NCI-H1694 treated with DMSO at 0.1 percent for 48 hours (cell line): ENCODE results near the gene LENG8.

Source experiments
- DNase-seq: peaks from one replicate; lab custom pipeline; 2025; lab: John Stamatoyannopoulos, UW

LENG8 gene

DNA sequence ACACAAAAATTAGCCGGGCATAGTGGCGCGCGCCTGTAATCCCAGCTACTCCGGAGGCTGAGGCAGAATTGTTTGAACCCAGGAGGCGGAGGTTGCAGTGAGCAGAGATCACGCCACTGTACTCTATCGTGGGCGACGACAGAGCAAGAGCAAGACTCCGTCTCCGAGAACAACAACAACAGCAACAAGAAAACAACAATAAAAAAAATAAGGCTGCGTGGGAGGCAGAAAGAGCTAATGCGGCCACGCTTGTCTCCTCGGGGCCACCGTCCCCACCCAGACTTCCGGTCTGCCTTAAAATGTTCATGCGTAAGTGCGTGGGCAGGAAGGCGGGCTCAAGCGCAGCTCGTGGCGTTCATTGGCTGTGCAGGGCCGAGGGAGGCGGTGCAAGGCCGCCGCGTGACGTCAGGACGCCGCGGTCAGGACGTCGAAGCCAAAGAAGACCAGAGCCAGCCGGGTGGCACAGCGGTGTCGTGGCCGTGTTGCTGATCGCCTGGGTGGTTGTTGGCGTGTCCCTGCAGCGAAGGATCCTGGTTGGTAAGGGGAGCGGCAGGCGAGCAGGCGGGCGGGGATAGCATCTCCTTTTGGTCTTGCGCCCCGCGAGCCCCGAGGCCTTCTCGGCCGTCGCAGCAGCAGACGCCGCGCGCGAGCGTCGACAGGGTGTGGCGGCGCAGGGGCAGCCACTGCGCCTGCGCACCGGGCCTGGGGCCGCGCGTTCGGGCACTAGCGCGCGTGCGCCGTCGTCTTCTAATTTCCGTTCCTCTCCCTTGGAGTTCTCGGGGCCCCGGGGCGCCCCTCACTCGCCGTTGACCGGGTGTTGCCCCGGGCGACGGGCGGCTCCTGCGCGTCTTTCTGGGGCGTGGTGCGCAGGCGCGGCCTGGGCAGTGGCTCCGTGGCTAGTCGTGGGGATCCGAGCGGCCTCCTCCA lies at the start of gene LENG8:
TSS of gene LENG8 (plus strand) at position 426 of the 927 bp plus-strand sequence. CDS start 2,146 bp downstream, outside the sequence.
- peak; percentile 92 for DNase-seq

DNA sequence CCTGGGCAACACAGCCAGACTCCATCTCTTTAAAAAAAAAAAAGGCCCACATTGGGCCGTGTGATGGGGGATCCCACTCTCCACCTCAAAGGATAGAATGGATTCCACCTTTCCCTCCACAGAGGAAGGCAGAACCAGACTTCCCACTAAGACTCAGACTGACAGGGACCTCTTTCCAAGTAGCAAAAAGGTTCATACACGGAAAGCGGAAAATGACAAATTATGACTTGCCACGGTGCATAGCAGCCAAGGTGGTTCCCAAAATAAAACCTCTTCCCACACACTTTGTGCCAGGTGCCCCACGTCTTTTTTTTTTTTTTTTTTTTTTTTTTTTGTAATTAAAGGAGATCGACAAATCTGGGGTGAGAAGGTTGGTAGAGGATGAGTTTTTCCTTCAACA lies 48.1 kb upstream of the LENG8 start:
- no peak for DNase-seq

DNA sequence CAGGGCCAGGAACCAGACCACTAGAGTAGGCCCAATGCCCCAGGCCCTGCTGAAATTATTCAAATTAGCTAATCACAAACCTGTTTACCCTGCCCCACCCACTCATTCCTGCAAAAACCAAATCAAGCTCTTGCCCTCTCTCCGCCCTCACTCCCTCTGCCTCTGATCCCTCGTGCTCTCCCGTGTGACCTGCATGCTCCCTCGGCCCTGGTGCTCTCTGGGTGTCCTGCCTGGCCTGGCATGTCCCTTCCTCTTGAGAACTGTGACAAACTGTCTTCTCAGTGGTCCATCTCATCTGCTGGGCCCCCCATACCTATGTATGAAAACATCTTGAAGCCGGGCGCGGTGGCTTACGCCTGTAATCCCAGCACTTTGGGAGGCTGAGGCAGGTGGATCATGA lies 45.9 kb upstream of the LENG8 start:
- DNase-seq: no peak

DNA sequence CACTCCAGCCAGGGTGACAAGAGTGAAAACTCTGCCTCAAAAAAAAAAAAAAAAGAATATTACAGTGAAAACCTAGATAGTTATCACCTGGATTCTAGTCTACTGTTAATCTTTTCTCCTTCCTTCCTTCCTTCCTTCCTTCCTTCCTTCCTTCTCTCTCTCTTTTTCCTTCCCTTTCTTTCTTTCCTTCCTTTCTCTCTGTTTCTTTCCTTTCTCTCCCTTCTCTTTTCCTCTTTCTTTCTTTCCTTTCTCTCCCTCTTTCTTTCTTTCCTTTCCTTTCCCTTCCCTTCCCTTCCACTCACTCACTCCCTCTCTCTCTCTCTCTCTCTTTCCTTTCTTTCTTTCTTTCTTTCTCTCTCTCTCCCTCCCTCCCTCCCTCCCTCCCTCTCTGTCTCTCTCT lies 43.4 kb upstream of the LENG8 start:
- no peak for DNase-seq

DNA sequence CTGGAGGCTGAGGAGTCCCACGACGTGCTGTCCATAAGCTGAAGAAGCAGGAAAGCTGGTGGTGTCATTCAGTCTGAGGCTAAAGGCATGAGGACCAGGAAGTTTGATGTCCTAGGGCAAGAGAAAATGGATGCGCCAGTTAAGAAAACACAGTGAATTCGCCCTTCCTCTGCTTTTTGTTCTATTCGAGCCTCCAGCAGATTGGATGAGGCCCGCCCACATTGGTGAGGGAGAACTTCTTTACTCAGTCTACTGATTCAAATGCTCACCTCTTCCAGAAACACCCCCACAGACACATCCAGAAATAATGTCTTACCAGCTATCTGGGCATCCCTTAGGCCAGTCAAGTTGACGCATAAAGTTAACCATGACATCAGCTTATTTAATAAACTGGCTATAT lies 41.2 kb upstream of the LENG8 start:
- DNase-seq: no peak

DNA sequence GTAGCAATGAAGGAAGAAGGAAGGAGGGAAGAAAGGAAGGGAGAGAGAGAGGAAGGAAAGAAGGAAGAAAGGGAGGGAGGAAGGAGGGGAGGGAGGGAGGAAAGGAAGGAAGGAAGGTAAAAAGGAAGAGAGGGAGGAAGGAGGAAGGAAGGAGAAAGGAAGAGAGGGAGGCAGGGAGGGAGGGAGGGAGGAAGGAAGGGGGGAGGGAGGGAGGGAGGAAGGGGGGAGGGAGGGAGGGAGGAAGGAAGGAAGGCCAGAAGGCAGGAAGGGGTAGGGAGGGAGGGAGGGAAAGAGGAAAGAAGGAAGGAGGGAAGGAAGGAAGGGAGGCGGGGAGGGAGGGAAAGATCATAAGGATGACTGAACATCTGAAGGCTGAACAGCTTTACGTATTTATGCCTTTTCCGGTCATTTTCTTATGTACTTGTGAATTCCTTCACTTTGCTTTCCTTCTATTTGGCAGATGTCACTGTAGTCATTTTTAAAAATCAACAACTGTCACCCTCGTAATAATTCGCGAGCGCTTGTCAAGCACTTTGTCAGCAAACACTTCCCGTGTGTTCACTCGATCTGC lies 40.5 kb upstream of the LENG8 start:
- DNase-seq: no peak

DNA sequence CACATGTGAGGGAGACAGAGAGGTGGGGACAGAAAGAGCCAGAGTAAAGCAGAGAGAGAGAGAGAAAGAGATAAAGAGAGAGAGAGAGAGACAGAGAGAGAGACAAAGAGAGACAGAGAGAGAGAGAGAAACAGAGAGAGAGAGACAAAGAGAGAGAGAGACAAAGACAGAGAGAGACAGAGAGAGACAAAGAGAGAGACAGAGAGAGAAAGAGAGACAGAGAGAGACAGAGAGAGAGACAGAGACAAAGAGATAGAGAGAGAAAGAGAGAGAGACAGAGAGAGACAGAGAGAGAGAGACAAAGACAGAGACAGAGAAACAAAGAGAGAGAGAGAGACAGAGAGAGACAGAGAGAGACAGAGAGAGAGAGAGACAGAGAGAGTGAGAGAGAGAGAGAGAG lies 38.0 kb upstream of the LENG8 start:
- no peak for DNase-seq

DNA sequence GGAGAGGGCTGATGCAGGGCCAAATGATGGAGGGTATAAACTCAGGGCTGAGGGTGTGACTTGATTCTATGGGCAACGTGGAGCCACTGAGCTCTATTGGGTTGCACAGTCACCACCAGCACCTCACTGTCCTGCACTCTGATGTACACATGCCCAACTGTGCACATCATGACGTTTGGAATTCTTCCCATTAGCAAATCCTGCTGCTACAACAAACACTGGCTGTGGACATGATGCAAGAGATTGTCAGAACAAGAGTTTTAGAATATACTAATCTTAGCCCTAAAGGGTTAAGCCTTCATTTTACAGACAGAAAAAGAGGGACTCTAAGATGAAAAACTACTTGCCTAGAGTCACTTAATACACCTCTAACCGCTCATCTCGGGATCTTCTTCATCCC lies 36.1 kb upstream of the LENG8 start:
- DNase-seq: no peak

DNA sequence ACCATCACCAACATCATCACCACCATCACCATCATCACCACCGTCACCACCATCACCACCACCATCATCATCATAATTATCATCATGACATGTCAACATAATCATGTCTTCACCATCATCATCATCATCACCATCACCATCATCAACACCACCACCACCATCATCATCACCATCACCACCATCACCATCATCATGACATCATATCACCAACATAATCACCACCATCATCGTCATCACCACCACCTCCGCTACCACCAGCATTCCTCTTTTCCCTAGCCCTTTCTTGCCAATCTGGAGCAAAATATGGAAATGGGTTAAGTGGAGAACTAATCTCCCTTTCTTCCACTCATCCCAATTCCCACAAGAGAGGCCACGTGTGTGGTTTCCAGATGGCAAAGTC lies 34.8 kb upstream of the LENG8 start:
- DNase-seq: no peak

DNA sequence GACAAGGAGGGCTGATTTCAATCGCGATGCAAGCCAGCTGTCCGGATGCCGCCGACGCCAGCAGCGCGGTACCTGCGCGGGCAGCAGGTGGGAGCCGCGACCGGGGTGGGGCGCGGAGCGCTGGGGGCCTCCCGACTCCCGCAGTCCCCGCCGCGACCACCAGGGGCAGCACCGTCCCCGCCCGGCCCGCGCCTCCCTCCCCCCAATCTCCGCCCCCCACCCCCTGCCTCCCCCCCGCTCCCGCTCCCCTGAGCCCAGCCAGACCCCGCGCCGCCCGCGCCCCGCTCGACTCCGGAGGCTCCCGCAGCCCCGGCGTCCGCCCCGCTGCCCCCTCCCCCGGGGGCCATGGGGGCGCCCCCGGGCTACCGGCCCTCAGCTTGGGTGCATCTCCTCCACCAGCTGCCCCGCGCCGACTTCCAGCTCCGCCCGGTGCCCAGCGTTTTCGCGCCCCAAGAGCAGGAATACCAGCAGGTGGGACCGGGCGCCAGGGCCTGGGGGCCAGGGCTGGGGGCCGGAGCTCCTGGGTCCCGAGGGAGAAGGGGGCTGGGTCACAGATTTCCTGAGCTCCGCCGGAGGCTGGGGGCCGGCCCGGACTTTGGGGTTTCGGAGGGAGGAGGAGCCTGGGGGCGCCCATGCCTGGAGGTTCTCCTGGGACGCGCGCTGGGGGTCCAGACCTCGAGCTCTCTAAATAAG lies 33.6 kb upstream of the LENG8 start, which contains the start of gene TTYH1:
TSS of gene TTYH1 (plus strand) at position 257 of the 693 bp plus-strand sequence. CDS start at position 346, 89 bp downstream.
- DNase-seq: no peak

DNA sequence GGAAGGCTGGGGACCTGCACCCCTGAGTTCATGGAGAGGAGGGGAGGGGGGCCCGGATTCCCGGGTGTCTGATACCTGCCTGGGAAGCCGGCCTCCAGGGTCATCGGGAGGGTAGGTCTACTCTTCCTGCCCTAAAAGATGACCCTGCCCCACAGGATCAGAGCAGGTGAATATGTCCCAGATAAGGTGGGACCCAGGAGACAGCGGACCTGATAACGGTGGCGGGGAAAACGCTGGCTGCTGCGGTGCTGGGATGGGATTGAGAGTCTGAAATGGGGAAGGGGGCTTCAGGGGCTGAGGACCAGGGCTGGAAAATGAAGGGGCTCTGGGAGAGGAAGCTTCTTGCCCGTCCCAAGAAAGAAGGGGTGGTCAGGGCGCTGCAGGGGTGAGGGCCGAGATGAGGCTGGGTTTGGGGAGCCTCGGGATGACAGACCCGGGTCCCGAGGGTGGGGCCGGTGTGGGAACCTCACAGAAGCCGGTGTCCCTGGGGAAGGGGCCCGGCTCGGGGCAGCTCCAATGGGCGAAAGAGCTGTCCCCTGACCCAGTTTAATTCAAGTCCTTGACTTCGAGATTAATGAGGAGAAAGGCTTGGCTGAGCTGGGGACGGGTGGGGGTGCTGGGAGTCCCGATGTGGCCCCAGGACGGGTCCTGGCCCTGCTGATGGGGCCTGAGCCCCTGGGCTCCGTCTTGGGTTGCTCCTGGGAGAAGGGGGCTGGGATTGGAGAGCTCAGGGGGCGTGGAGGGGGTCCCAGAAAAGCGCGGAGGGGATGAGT lies 32.9 kb upstream of the LENG8 start:
- no peak for DNase-seq

DNA sequence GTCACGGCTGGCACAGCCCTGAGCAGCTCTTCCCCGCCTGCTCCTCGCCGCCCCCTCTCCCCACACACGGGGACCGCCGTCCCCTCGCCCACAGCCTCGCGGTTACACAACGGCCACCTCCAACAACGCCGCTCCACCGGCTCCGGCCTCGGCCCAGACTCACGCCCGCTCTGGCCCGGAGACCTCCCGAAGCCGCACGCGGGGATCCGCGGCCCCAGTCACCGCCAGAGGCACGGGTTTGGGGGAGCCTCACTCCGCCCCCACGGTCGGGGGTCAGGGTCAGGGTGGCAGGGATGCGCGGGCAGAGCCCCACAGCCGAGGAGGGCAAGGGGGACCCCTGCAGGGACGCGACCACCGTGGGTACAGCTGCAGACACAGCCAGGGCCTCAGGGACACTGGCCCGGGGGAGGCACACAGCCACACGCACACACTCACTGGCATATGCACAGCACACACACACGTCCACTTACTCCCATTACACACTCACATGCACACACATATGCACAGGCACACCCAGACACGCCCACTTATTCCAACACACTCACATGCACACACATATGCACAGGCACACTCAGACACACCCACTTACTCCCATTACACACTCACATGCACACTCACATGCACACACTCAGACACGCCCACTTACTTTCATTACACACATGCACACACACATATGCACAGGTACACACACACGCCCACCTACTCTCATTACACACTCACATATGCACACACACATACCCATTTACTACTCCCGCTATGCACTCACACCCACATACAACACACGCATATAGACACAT lies 32.1 kb upstream of the LENG8 start:
- no peak for DNase-seq

DNA sequence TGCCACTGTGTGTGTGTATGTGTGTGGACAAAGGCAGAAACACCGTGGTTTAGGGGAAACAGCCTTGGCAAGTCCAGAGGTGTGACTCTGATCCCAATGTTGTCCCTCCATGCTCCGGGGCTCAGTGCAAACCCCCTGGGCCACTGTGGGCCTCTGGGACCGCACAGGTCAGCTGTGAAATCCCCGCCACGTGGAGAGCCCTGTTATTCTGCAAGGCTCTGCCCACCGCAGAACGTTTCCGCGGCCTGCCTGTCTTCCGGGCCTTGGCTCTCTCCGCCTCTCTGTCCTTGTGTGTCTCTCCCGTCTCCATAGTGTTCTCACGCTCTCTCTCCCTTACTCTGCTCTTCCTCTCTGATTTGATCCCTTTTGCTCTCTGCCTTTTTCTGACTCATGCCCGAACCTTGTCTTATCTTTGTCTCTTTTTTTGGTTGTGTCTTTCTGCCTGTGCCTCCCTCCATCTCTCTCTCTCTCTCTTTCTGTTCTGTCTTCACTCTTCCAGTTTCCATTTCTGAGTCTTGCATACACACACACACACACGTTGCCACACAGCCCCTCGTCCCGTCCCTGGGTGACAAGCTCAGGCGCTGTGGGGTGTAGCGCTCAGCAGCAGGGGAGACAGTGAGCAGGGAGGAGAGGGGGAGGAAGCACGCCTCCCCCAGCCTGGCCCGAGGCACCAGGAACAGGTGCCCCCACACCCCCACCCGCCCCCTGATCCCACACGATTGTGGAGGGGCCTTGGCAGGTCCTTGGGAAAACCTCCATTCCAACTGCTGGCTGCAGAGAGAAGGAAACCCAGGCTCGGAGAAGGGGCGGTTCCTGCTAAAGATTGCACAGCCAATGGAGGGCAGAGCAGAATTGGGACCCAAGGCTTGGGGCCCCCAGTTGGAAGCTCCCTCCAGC lies 30.7 kb upstream of the LENG8 start:
- DNase-seq: no peak

DNA sequence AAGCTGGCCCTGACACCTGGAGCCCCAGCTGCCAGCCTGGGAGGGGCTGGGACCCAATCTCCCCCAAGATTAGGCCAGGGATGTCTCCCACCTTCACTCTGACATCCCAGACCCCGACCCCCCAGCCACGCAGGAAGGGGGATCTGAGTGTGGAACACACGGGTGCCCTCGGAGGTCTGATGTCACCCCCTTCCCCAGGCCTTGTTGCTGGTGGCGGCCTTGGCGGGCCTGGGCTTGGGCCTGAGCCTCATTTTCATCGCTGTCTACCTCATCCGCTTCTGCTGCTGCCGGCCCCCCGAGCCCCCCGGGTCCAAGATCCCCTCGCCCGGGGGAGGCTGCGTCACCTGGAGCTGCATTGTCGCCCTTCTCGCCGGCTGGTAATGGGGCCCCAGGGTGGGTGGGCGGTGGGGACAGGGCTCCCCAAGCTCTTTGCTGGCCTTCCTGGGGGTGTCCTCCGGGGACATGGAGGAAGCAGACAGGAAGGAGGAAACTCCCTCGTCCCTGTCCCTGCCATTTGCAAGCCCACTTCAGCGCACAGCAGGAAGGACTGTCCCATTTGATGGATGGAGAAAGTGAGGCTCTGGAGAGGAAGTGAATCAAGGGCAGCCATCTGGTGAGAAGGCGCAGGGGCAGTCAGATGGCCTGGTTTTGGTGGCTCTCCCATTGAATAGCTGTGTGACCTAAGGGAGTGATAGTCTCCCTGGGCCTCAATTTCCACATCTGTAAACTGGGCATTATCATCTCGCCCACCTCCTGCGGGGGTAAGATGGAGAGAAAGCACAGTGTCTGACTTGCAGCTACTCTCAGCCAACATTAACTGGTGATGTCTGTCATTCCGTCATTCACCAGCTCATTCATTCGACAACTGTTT lies 29.8 kb upstream of the LENG8 start:
- DNase-seq: no peak

DNA sequence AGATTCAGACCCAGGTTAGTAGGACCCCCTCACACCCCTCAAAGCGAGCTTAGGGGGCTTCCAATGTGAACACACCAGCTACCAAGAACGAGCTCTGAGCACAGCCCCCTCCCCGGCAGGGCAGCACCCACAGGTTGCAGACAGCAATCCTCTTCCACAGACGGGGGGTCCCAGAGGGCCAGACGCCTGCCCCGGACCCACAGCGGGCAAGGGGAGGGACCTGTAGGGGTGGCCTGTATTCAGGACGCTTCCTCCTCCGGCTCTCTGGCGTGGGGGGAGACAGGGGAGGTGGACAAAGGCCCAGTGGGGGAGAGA lies 29.0 kb upstream of the LENG8 start:
- no peak for DNase-seq

DNA sequence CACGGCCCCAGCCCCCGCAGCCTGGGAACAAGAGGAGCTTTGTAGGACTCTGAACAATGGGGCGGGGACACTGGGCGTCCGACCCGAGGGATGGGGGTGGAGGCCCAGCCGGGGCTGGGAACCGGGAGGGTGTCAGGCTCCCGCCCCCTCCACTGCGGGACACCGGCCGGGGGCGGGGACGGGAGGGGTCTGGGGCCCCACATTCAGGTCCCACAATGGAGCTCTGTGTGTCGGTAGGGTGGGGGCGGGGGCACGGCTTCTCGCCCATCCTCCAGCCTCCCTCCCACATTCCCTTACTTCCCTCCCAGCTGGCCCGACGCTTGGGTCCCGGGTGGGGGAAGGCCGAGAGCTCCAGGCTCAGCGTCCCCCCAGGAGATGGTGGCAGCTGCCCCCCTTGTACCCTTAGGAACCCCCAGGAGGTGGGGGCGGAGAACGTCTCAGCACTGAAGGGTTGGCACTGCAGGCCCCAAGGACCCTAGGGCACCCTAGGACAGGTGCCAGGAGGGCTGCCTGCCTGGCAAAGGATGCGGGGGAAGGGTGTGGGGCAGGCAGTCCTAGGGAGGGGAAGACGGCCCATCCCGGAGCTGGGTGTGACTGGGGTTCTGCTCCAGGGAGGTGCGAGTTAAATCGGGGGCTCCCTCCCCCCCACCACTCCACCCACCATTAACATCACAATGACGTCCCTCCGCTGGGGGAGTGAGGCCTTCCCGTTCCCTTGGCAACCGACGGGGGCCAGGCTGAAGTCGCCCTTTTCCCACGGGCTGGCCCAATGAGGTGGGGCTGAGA lies 28.4 kb upstream of the LENG8 start:
- no peak for DNase-seq

DNA sequence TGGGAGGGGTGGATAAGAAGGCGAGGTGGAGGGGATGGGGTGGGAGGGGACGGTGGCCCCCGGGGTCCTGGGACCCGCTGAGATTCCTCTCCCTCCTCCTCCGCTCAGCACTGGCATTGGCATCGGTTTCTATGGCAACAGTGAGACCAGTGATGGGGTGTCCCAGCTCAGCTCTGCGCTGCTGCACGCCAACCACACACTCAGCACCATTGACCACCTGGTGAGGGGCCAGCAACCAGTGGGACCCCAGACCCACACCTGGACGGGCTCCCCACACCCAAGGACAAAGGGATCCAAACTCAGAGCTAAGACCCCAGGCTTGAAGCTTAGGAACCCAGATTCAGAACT lies 27.9 kb upstream of the LENG8 start:
- DNase-seq: no peak

DNA sequence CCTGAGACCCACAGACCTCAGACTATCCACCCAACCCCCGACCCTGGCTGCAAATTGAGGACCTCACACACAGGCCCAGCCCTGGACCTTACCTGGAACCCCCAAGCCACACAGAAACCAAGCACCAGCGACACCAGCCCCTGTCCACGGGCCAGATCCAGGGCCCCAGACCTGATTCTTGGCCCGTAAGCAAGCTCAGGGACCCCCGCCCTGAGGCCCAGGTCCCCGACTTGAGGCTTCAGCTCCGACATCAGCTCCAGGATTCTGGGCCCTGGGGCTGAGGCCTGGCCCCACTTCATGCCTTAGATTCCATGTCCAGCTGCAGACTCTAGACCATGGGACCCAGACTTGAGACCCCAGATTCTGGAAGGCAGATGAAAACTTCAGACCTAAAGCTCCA lies 27.5 kb upstream of the LENG8 start:
- no peak for DNase-seq

DNA sequence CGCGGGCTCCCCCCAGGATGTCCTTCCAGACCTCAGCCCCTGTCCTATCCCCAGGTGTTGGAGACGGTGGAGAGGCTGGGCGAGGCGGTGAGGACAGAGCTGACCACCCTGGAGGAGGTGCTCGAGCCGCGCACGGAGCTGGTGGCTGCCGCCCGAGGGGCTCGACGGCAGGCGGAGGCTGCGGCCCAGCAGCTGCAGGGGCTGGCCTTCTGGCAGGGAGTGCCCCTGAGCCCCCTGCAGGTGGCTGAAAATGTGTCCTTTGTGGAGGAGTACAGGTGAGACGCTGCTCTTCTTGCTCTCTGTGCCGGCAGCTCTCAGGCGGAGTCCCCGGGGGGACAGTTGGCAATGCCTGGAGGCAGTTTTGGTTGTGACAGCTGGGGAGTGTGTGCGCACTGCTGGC lies 26.9 kb upstream of the LENG8 start:
- DNase-seq: no peak
